Endothelial cell (in vitro differentiated cells): Measurements from ENCODE around the gene CCM2. TPM values are rescaled to one million over a fixed set of nuclear protein-coding genes. Genes with fewer than 3 reads are reported as not detected.

Experiments used
- DNase-seq: peaks from one replicate; pipeline ENCODE4 v3.0.0; 2021; ENCODE audit warnings: low spot score
- H3K27ac Mint-ChIP-seq: one replicate; pipeline ENCODE4 v1.8.0; 2021; ENCODE audit warnings: mixed read lengths, inconsistent platforms; ENCODE audit not compliant: unreplicated experiment
- H3K27me3 Mint-ChIP-seq: one replicate; pipeline ENCODE4 v1.8.0; 2021; ENCODE audit warnings: mild to moderate bottlenecking, moderate library complexity, mixed read lengths, inconsistent platforms; ENCODE audit not compliant: unreplicated experiment
- H3K36me3 Mint-ChIP-seq: one replicate; pipeline ENCODE4 v1.8.0; 2021; ENCODE audit warnings: mild to moderate bottlenecking, low read depth, mixed read lengths, inconsistent platforms; ENCODE audit not compliant: unreplicated experiment
- H3K4me1 Mint-ChIP-seq: one replicate; pipeline ENCODE4 v1.8.0; 2021; ENCODE audit warnings: mild to moderate bottlenecking, mixed read lengths, inconsistent platforms; ENCODE audit not compliant: unreplicated experiment
- H3K4me3 Mint-ChIP-seq: one replicate; pipeline ENCODE4 v1.8.0; 2021; ENCODE audit warnings: mild to moderate bottlenecking, mixed read lengths, inconsistent platforms; ENCODE audit not compliant: unreplicated experiment
- H3K9me3 Mint-ChIP-seq: one replicate; pipeline ENCODE4 v1.8.0; 2021; ENCODE audit warnings: mixed read lengths, inconsistent platforms; ENCODE audit not compliant: unreplicated experiment
- total RNA-seq: library from RNA; stranded (reverse); fragmentation: NEBNext Ultra II Directional; extraction: Animal tissue kit (Norgen Biotek cat#: 25700); gene quantifications from one replicate; pipeline ENCODE4 v1.2.1, GENCODE V29; 2021; ENCODE audit not compliant: unreplicated experiment
- TF ChIP-seq, protein P1 (sequence below): fragments of 200-600 bp; sonication (generic); IDR thresholded peaks from one replicate; pipeline ENCODE4 v1.5.0; 2021; ENCODE audit warnings: antibody characterized with exemption; ENCODE audit not compliant: unreplicated experiment

Gene CCM2
- total RNA-seq, 1 donor from 2014 or later = 59.8 TPM

DNA sequence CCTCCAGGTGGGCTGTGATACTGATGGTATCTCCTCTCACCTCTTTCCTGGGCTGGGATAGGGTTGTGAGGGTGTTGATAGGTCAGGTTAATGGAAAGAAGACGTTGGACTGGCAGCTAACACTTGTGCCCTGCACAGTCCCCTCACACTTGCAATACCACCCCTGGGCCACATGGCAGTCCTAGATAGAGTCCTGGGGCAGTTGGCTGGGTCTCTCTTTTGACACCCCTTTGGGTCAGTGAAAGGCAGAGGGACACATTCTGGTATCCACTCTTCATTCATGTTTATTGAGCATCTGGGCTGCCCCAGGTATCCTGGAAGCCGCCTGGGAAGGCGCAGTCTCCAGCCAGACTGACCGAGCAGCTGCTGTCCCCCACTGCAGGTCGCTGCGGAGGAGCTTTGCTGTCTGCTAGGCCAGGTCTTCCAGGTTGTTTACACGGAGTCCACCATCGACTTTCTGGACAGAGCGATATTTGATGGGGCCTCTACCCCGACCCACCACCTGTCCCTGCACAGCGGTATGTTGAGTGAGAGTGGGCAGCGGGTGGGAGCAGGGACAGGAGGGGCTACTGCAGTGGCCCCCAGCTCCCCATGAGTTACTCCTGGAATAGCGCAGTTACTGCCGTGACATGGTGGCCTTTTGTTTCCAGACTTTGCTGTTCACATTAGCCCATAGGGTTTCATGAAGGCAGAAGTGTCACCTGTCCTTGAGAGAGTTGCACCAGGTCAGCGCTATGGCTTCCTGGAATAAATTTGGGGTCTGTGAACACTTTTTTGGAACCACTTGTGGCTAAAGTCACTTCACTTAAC is 69.6 kb downstream of the CCM2 start:
- H3K9me3 Mint-ChIP-seq = no peaks in the 10 kb centered on the region
- H3K27me3 Mint-ChIP-seq = peaks cover 5% of the 10 kb centered on the region
- no peaks in the 10 kb centered on the region for H3K4me1 Mint-ChIP-seq
- H3K4me3 Mint-ChIP-seq = no peak overlapping the region
- TF ChIP-seq, protein P1, sequence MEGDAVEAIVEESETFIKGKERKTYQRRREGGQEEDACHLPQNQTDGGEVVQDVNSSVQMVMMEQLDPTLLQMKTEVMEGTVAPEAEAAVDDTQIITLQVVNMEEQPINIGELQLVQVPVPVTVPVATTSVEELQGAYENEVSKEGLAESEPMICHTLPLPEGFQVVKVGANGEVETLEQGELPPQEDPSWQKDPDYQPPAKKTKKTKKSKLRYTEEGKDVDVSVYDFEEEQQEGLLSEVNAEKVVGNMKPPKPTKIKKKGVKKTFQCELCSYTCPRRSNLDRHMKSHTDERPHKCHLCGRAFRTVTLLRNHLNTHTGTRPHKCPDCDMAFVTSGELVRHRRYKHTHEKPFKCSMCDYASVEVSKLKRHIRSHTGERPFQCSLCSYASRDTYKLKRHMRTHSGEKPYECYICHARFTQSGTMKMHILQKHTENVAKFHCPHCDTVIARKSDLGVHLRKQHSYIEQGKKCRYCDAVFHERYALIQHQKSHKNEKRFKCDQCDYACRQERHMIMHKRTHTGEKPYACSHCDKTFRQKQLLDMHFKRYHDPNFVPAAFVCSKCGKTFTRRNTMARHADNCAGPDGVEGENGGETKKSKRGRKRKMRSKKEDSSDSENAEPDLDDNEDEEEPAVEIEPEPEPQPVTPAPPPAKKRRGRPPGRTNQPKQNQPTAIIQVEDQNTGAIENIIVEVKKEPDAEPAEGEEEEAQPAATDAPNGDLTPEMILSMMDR = no peak
- peaks cover 25% of the 10 kb centered on the region for H3K36me3 Mint-ChIP-seq
- no peak overlapping the region for H3K27ac Mint-ChIP-seq
- DNase-seq = no peak

DNA sequence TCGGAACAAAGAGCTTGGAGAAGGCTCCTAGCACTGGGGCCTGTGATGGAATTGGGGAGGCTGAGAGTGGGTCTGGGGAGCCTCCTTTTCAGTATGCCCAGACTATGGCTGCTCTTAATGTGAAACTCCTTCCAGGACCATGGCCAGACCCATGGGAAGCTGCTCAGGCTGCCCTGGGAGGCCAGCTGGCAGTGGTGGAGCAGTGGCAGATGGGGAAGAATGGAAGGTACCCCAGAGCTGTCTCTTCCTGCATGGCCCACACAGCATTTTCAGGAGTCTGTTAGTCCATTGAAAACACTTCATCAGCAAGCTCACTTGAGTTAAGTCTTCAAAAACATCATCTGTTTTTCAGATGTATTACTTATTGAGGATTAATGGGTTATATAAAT is 70.2 kb downstream of the CCM2 start:
- Mint-ChIP-seq H3K9me3 (no peaks in the 10 kb centered on the region), H3K27ac (no peak overlapping the region), H3K36me3 (peaks cover 29% of the 10 kb centered on the region), H3K4me1 (no peaks in the 10 kb centered on the region), H3K27me3 (peaks cover 5% of the 10 kb centered on the region), H3K4me3 (no peak overlapping the region)
- TF ChIP-seq, protein P1 = no peak
- DNase-seq = no peak

DNA sequence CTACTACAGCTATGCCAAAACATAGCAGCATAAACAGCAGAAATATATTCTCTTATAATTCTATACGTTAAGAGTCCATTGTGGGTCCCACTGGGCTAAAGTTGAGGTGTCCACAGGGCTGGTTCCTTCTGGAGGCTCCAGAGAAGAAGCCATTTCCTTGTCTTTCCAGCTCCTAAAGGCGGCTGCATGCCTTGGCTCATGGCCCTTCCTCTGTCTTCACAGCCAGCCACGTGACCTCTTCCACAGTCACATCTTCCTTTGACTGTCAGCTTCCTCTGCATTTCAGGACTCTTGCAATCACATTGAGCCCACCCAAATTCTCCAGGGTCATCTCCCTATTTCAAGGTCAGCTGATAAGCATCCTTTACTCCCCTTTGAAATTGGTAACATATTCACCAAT is 71.5 kb downstream of the CCM2 start:
- TF ChIP-seq, protein P1 = no peak
- Mint-ChIP-seq H3K36me3 (peaks cover 23% of the 10 kb centered on the region), H3K27ac (no peak overlapping the region)

DNA sequence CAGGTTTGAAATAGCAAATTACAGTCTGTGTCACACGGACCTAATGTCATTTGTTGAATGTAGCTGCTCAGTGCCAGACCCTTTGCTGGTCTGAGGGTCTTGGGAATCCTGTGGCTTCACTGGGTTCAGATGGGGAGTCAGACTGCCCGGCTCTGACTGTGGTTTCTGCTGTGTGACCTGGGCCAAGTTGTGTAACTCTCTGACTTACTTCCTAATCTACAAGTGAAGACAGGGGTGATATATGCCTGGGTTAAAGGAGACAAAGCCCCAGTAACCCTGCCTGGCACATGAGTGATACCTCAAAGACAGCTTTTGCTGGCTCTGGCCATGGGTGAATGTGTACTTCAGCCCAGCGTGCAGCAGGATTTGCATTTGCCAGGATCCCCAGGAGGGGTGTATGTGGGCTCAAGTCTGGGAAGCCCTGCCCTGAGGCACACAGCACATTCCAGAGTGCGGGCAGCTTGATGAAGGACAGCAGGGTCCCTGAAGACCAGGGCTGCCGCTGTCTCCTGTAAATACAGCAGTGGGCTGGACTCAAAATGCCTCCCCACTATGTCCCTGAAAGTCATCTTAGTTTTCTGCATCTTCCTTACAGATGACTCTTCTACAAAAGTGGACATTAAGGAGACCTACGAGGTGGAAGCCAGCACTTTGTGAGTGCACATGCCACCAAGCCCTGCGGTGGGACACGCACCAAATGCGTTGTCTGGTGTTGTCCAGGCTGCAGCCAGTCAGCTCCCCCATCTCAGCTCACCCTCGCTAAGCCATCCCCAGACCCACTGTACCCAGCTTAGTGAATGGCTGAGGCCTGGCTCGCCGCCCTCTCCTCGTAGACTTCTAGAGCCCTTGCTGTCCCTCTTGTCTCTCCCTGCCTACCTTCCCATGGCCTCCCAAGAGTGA is 72.4 kb downstream of the CCM2 start:
- H3K4me1 Mint-ChIP-seq = no peaks in the 10 kb centered on the region
- TF ChIP-seq, protein P1 = no peak
- H3K36me3 Mint-ChIP-seq = peaks cover 23% of the 10 kb centered on the region
- no peaks in the 10 kb centered on the region for H3K9me3 Mint-ChIP-seq
- H3K4me3 Mint-ChIP-seq = no peak overlapping the region
- DNase-seq = no peak
- H3K27me3 Mint-ChIP-seq = peaks cover 13% of the 10 kb centered on the region
- H3K27ac Mint-ChIP-seq = no peak overlapping the region

More for the DNA sequence above, 71.5 kb downstream of the CCM2 start:
- no peak for DNase-seq
- Mint-ChIP-seq H3K9me3 (no peaks in the 10 kb centered on the region), H3K4me3 (no peak overlapping the region), H3K27me3 (peaks cover 7% of the 10 kb centered on the region), H3K4me1 (no peaks in the 10 kb centered on the region)
